OCI-LY7 (cell line): Measurements from ENCODE around the gene RNF8. TPM values are rescaled to one million over a fixed set of nuclear protein-coding genes. Genes with fewer than 3 reads are reported as not detected.

Experiments
- BruUV-seq: library from RNA; stranded (reverse); fragments of 400-500 nt; replicated peaks from 2 replicates; lab custom pipeline; 2021; lab: Mats Ljungman, UMichigan
- CTCF ChIA-PET: fragments of 300-600 bp; sonication (Branson Sonifier 250); formaldehyde crosslinking; loops from one replicate; lab custom pipeline; 2022; ENCODE audit warnings: antibody characterized with exemption; ENCODE audit not compliant: unreplicated experiment; lab: Charles Lee
- POLR2A ChIA-PET: fragments of 300-600 bp; sonication (Branson Sonifier 250); formaldehyde crosslinking; loops from one replicate; lab custom pipeline; 2022; ENCODE audit warnings: antibody characterized with exemption; lab: Charles Lee
- DNase-seq: peaks from one replicate; pipeline ENCODE4 v3.0.0-alpha.2; 2015; ENCODE audit warnings: low spot score
- H2AFZ ChIP-seq: fragments of 200-600 bp; sonication (generic), shearing (Covaris generic); 2 replicates; pipeline ENCODE4 v1.6.1; 2014; ENCODE audit warnings: mild to moderate bottlenecking, antibody characterized with exemption, low read length, moderate library complexity
- H3K27ac ChIP-seq: fragments of 200-600 bp; sonication (generic); 2 replicates; pipeline ENCODE4 v1.5.1; 2014; ENCODE audit warnings: mixed run types, low read depth, mild to moderate bottlenecking, moderate library complexity, low read length, inconsistent platforms; ENCODE audit not compliant: poor library complexity, severe bottlenecking
- H3K36me3 ChIP-seq: fragments of 200-600 bp; sonication (generic); 2 replicates; pipeline ENCODE4 v1.6.1; 2014; ENCODE audit warnings: mild to moderate bottlenecking, antibody characterized with exemption, low read length, moderate library complexity, mixed read lengths; ENCODE audit not compliant: insufficient read depth
- H3K4me1 ChIP-seq: fragments of 200-600 bp; sonication (generic); 2 replicates; pipeline ENCODE4 v1.5.1; 2014; ENCODE audit warnings: mild to moderate bottlenecking, low read length; ENCODE audit not compliant: insufficient read depth, poor library complexity, severe bottlenecking
- H3K4me2 ChIP-seq: fragments of 200-600 bp; sonication (generic); 2 replicates; pipeline ENCODE4 v1.6.1; 2014; ENCODE audit warnings: mild to moderate bottlenecking, low read length
- H3K4me3 ChIP-seq: fragments of 200-600 bp; sonication (generic); 2 replicates; pipeline ENCODE4 v1.5.1; 2014; ENCODE audit warnings: mild to moderate bottlenecking, low read depth, low read length; ENCODE audit not compliant: poor library complexity, severe bottlenecking
- H3K79me2 ChIP-seq: fragments of 200-600 bp; sonication (generic); 2 replicates; pipeline ENCODE4 v1.6.1; 2016; ENCODE audit warnings: low read depth, mild to moderate bottlenecking, low read length, moderate library complexity, mixed read lengths; ENCODE audit not compliant: insufficient read depth
- H3K9me2 ChIP-seq: fragments of 200-600 bp; sonication (generic); 2 replicates; pipeline ENCODE4 v1.6.1; 2016; ENCODE audit warnings: mild to moderate bottlenecking, low read length, mixed read lengths; ENCODE audit not compliant: insufficient read depth
- H3K9me3 ChIP-seq: fragments of 200-600 bp; sonication (generic); 2 replicates; pipeline ENCODE4 v1.6.1; 2014; ENCODE audit warnings: mild to moderate bottlenecking, mixed run types, low read length, mixed read lengths
- H4K20me1 ChIP-seq: fragments of 200-600 bp; sonication (generic); 2 replicates; pipeline ENCODE4 v1.6.1; 2014; ENCODE audit warnings: mild to moderate bottlenecking, antibody characterized with exemption, low read length, moderate library complexity, mixed read lengths; ENCODE audit not compliant: insufficient read depth
- CTCF ChIP-seq: fragments of 200-600 bp; sonication (generic); conservative IDR thresholded peaks from 2 replicates; pipeline ENCODE4 v1.5.1; 2014; ENCODE audit warnings: mild to moderate bottlenecking, antibody characterized with exemption, low read length, moderate library complexity, mixed read lengths
- EZH2phosphoT487 ChIP-seq: fragments of 200-600 bp; sonication (generic); IDR thresholded peaks from 2 replicates; pipeline ENCODE4 v1.6.1; 2018; ENCODE audit warnings: low read depth, borderline replicate concordance, mild to moderate bottlenecking, mixed run types, antibody characterized with exemption, low read length, moderate library complexity, mixed read lengths
- intact Hi-C: fragments of 100-400 bp; cut with micrococcal nuclease; formaldehyde crosslinking; loops from one replicate; pipeline ENCODE4 v1.10.0; 2022; ENCODE audit not compliant: unreplicated experiment
- total RNA-seq, 2 experiments: library from RNA; depleted of rRNA in 1 of 2; stranded (reverse); fragments of >200 nt in 1 of 2; shearing (Covaris generic) in 1 of 2; gene quantifications; 2 replicates each; pipeline ENCODE4 v1.2.3, GENCODE V29; 2014 to 2022

Gene RNF8
- total RNA-seq, 2 experiments from 2014 or later, result 19.7 to 21.8 TPM

- no peak for DNase-seq
- H3K4me2 ChIP-seq, result no peak overlapping the region
- ChIA-PET CTCF (no interaction called here), POLR2A (interaction anchor here (0.7 kb wide), 1 partner anchor 40 kb away, joined by 5 read pairs; no protein-coding TSS in a partner anchor)
- no peaks in the 10 kb centered on the region for H3K79me2 ChIP-seq
- no TSS peak for BruUV-seq
- no peak overlapping the region for H3K27ac ChIP-seq
- H2AFZ ChIP-seq, result no peak overlapping the region
- no peak for TF ChIP-seq CTCF
- TF ChIP-seq EZH2phosphoT487, result no peak
- no peaks in the 10 kb centered on the region for H3K9me2 ChIP-seq
- H3K9me3 ChIP-seq, result no peaks in the 10 kb centered on the region
- H3K4me1 ChIP-seq, result no peaks in the 10 kb centered on the region
- intact Hi-C loops, result no loop called here
- H4K20me1 ChIP-seq, result no peaks in the 10 kb centered on the region
- no peak overlapping the region for H3K4me3 ChIP-seq
- no peaks in the 10 kb centered on the region for H3K36me3 ChIP-seq
Observed at GRCh38 chr6:37406726-37407341, 53.1 kb downstream of the RNF8 start.

GRCh38 chr6:37407948-37408347 is 54.2 kb downstream of the RNF8 start:
- H3K9me2 ChIP-seq, result no peaks in the 10 kb centered on the region
- POLR2A ChIA-PET, result interaction anchor here (1.1 kb wide), 1 partner anchor 14 kb away, joined by 4 read pairs; no protein-coding TSS in a partner anchor
- H3K9me3 ChIP-seq, result no peaks in the 10 kb centered on the region
- CTCF ChIA-PET, result no interaction called here
- H3K4me3 ChIP-seq, result no peak overlapping the region
- no peak overlapping the region for H3K27ac ChIP-seq
- H3K4me1 ChIP-seq, result no peaks in the 10 kb centered on the region
- intact Hi-C loops, result no loop called here
- H3K4me2 ChIP-seq, result no peak overlapping the region
- H4K20me1 ChIP-seq, result no peaks in the 10 kb centered on the region
- no peak for TF ChIP-seq EZH2phosphoT487
- TF ChIP-seq CTCF, result no peak
- H3K79me2 ChIP-seq, result no peaks in the 10 kb centered on the region
- H3K36me3 ChIP-seq, result no peaks in the 10 kb centered on the region
- no peak overlapping the region for H2AFZ ChIP-seq
- BruUV-seq, result no TSS peak
- no peak for DNase-seq

GRCh38 chr6:37409501-37409900 is 55.7 kb downstream of the RNF8 start:
- no peak overlapping the region for H2AFZ ChIP-seq
- no peak overlapping the region for H3K4me2 ChIP-seq
- intact Hi-C loops, result no loop called here
- H3K79me2 ChIP-seq, result no peaks in the 10 kb centered on the region
- H3K4me1 ChIP-seq, result no peaks in the 10 kb centered on the region
- no peak overlapping the region for H3K4me3 ChIP-seq
- POLR2A ChIA-PET, result no interaction called here
- DNase-seq, result no peak
- TF ChIP-seq EZH2phosphoT487 (no peak), CTCF (no peak)
- no TSS peak for BruUV-seq
- no peak overlapping the region for H3K27ac ChIP-seq
- no peaks in the 10 kb centered on the region for H3K9me3 ChIP-seq
- H3K9me2 ChIP-seq, result no peaks in the 10 kb centered on the region
- no peaks in the 10 kb centered on the region for H3K36me3 ChIP-seq
- H4K20me1 ChIP-seq, result no peaks in the 10 kb centered on the region
- CTCF ChIA-PET, result no interaction called here
